ENCODE results near the gene ABCG2. TPM values are rescaled to one million over a fixed set of nuclear protein-coding genes. Genes with fewer than 3 reads are reported as not detected.

ABCG2 gene
- total and polyA plus RNA-seq, 12 donors, result 0.22 to 10.5 (median 3.6) TPM

GRCh38 chr4:88102026-88102425, 56.4 kb downstream of the ABCG2 start:
- H3K4me1 ChIP-seq, result peaks cover 0 to 2% (median 0%) of the 10 kb centered on the region in 9 donors
- H3K27me3 ChIP-seq, result no peaks in the 10 kb centered on the region
- DNase-seq, result no peak
- TF ChIP-seq, protein P1, sequence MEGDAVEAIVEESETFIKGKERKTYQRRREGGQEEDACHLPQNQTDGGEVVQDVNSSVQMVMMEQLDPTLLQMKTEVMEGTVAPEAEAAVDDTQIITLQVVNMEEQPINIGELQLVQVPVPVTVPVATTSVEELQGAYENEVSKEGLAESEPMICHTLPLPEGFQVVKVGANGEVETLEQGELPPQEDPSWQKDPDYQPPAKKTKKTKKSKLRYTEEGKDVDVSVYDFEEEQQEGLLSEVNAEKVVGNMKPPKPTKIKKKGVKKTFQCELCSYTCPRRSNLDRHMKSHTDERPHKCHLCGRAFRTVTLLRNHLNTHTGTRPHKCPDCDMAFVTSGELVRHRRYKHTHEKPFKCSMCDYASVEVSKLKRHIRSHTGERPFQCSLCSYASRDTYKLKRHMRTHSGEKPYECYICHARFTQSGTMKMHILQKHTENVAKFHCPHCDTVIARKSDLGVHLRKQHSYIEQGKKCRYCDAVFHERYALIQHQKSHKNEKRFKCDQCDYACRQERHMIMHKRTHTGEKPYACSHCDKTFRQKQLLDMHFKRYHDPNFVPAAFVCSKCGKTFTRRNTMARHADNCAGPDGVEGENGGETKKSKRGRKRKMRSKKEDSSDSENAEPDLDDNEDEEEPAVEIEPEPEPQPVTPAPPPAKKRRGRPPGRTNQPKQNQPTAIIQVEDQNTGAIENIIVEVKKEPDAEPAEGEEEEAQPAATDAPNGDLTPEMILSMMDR (IDR thresholded peaks at IDR 0.05), result no peak
- intact Hi-C loops (cut with DNase I), result no loop called here
- peaks cover 0 to 10% (median 0%) of the 10 kb centered on the region in 9 donors for H3K36me3 ChIP-seq
- 86 to 92% methylated on average over 7 of the region's 7 CpGs for WGBS, 2 donors
- H3K4me3 ChIP-seq, result no peak overlapping the region
- ATAC-seq, result no peak
- H3K9me3 ChIP-seq, result no peaks in the 10 kb centered on the region
- H3K27ac ChIP-seq, result no peak overlapping the region

- H3K27ac ChIP-seq, result no peak overlapping the region
- H3K27me3 ChIP-seq, result no peaks in the 10 kb centered on the region
- H3K4me1 ChIP-seq, result no peaks in the 10 kb centered on the region
- intact Hi-C loops (cut with DNase I), result no loop called here
- ATAC-seq (peak in 6 of 8 donors; percentile 46 to 68 (median 58)), DNase-seq (peak in 1 of 2 donors; percentile 6)
- TF ChIP-seq, protein P1 (IDR thresholded peaks at IDR 0.05), result no peak
- WGBS, 2 donors, result 89 to 92% methylated on average over 6 of the region's 6 CpGs
- H3K36me3 ChIP-seq, result peaks cover 0 to 14% (median 0%) of the 10 kb centered on the region in 9 donors
- H3K4me3 ChIP-seq, result no peak overlapping the region
- H3K9me3 ChIP-seq, result no peaks in the 10 kb centered on the region
Observed at GRCh38 chr4:88101165-88101564, 57.3 kb downstream of the ABCG2 start.

GRCh38 chr4:88098993-88099752, 59.3 kb downstream of the ABCG2 start:
- H3K4me1 ChIP-seq, result no peaks in the 10 kb centered on the region
- H3K9me3 ChIP-seq, result no peaks in the 10 kb centered on the region
- peaks cover 0 to 19% (median 0%) of the 10 kb centered on the region in 9 donors for H3K36me3 ChIP-seq
- H3K4me3 ChIP-seq, result no peak overlapping the region
- TF ChIP-seq, protein P1 (IDR thresholded peaks at IDR 0.05), result no peak
- no peak overlapping the region for H3K27ac ChIP-seq
- ATAC-seq (no peak), DNase-seq (no peak)
- no peaks in the 10 kb centered on the region for H3K27me3 ChIP-seq
- WGBS, 2 donors, result 91 to 97% methylated on average over 4 of the region's 4 CpGs
- intact Hi-C loops (cut with DNase I), result no loop called here

GRCh38 chr4:88097781-88098180, 60.7 kb downstream of the ABCG2 start:
- no peak for DNase-seq

More at GRCh38 chr4:88097781-88098180, 60.7 kb downstream of the ABCG2 start:
- H3K27ac ChIP-seq, result no peak overlapping the region
- H3K4me1 ChIP-seq, result no peaks in the 10 kb centered on the region
- WGBS, 2 donors, result 85 to 87% methylated on average over 3 of the region's 3 CpGs
- H3K27me3 ChIP-seq, result no peaks in the 10 kb centered on the region
- ATAC-seq, result no peak
- H3K4me3 ChIP-seq, result no peak overlapping the region
- no peaks in the 10 kb centered on the region for H3K9me3 ChIP-seq
- TF ChIP-seq, protein P1 (IDR thresholded peaks at IDR 0.05), result no peak
- peaks cover 0 to 19% (median 0%) of the 10 kb centered on the region in 9 donors for H3K36me3 ChIP-seq
- intact Hi-C loops (cut with DNase I), result no loop called here
